K562 (cell line): ENCODE data around the gene AP3S2. TPM values are rescaled to one million over a fixed set of nuclear protein-coding genes. Genes with fewer than 3 reads are reported as not detected.

Experiments used
- ATAC-seq: fragments of 200-7000 bp; cut with Tn5 transposase; 3 replicates; pipeline ENCODE4 v1.9.1; 2020; ENCODE audit warnings: moderate library complexity
- BruUV-seq: library from RNA; stranded (reverse); fragments of 400-500 nt; replicated peaks from 2 replicates; lab custom pipeline; 2021; lab: Mats Ljungman, UMichigan
- CTCF ChIA-PET: fragments of 300-600 bp; formaldehyde crosslinking; extraction: SDS; loops from one replicate; lab custom pipeline; 2021; ENCODE audit warnings: low intra/inter-chr PET ratio; lab: Yijun Ruan, JAX
- POLR2A ChIA-PET: fragments of 300-600, 350-650 bp; sonication (Branson Sonifier 250); formaldehyde crosslinking; extraction: SDS; loops from one replicate; lab custom pipeline; 2021; ENCODE audit warnings: antibody characterized with exemption, inconsistent platforms; lab: Yijun Ruan, JAX
- DNase-seq, 4 experiments: peaks; one replicate each; pipeline versions ENCODE4 v3.0.0 to v3.0.0-alpha.2; 2011 to 2018; ENCODE audit warnings: low spot score in 3 of 4, mixed read lengths in 3 of 4; ENCODE audit errors: extremely low read depth in 1 of 4
- FAIRE-seq: peaks from 2 replicates; lab custom pipeline; 2011; peaks lifted over from hg19 to GRCh38; lab: Jason Lieb, UNC
- H2AFZ ChIP-seq: 2 replicates; pipeline ENCODE4 v1.6.0; 2011; ENCODE audit warnings: low read depth, low read length, control low read depth, inconsistent platforms
- H3K27ac ChIP-seq: fragments of 200-600 bp; 3 replicates; pipeline ENCODE4 v1.8.0; 2011; ENCODE audit warnings: low read depth, mild to moderate bottlenecking, control low read depth, inconsistent platforms, low read length, moderate library complexity, mixed read lengths; ENCODE audit errors: extremely low read depth
- H3K27me3 ChIP-seq, 2 experiments: fragments of 300-600 bp in 1 of 2; 2 replicates in 1 of 2; 3 replicates in 1 of 2; pipeline versions ENCODE4 v1.6.0 to v1.8.0; 2011; ENCODE audit warnings: inconsistent platforms in 2 of 2, low read length in 2 of 2, mild to moderate bottlenecking in 1 of 2, mixed read lengths in 1 of 2, moderate library complexity in 1 of 2; ENCODE audit not compliant: control insufficient read depth in 2 of 2, insufficient read depth in 2 of 2
- H3K36me3 ChIP-seq: fragments of 300-600 bp; 3 replicates; pipeline ENCODE4 v1.8.0; 2011; ENCODE audit warnings: mild to moderate bottlenecking, low read length, inconsistent platforms; ENCODE audit not compliant: control insufficient read depth, insufficient read depth
- H3K4me1 ChIP-seq, 2 experiments: fragments of 200-600 bp in 1 of 2; replicated peaks in 1 of 2; 2 replicates in 1 of 2; 3 replicates in 1 of 2; pipeline versions ENCODE4 v1.5.1 to v1.8.0; 2011; ENCODE audit warnings: inconsistent platforms in 2 of 2, low read length in 2 of 2, mild to moderate bottlenecking in 1 of 2, mixed read lengths in 1 of 2, moderate library complexity in 1 of 2; ENCODE audit not compliant: control insufficient read depth in 2 of 2, insufficient read depth in 2 of 2
- H3K4me2 ChIP-seq: 2 replicates; pipeline ENCODE4 v1.6.1; 2011; ENCODE audit warnings: low read length, control low read depth, inconsistent platforms, mixed read lengths; ENCODE audit not compliant: insufficient read depth
- H3K4me3 ChIP-seq: fragments of 200-600 bp; sonication (generic), shearing (Covaris generic); 2 replicates; pipeline ENCODE4 v1.5.1; 2016; ENCODE audit warnings: control low read depth, inconsistent platforms
- H3K79me2 ChIP-seq: fragments of 200-600 bp; 3 replicates; pipeline ENCODE4 v1.8.0; 2011; ENCODE audit warnings: low read length, inconsistent platforms; ENCODE audit not compliant: control insufficient read depth, insufficient read depth
- H3K9ac ChIP-seq, 2 experiments: 2 replicates each; pipeline versions ENCODE4 v1.6.0 to v1.6.1; 2011; ENCODE audit warnings: low read depth in 2 of 2, low read length in 2 of 2, control low read depth in 1 of 2, inconsistent platforms in 1 of 2, mild to moderate bottlenecking in 1 of 2, mixed read lengths in 1 of 2; ENCODE audit not compliant: insufficient read depth in 1 of 2
- H3K9me1 ChIP-seq: one replicate; pipeline ENCODE4 v1.6.0; 2011; ENCODE audit warnings: inconsistent platforms, mild to moderate bottlenecking, low read length, moderate library complexity; ENCODE audit not compliant: control insufficient read depth, insufficient read depth
- H3K9me3 ChIP-seq: replicated peaks from 2 replicates; pipeline ENCODE4 v1.5.1; 2011; ENCODE audit warnings: low read depth, low read length, inconsistent platforms; ENCODE audit not compliant: control insufficient read depth, insufficient read depth
- H4K20me1 ChIP-seq: replicated peaks from 2 replicates; pipeline ENCODE4 v1.6.1; 2011; ENCODE audit warnings: low read length, inconsistent platforms, mixed read lengths; ENCODE audit not compliant: control insufficient read depth, insufficient read depth
- RBM15 ChIP-seq: fragments of 200-400 bp; formaldehyde crosslinking; IDR thresholded peaks from 2 replicates; pipeline ENCODE4 v1.6.1; 2018; ENCODE audit warnings: mild to moderate bottlenecking, low read length, moderate library complexity; ENCODE audit not compliant: insufficient read depth
- SNRNP70 ChIP-seq: fragments of 200-400 bp; formaldehyde crosslinking; optimal IDR thresholded peaks from 2 replicates; pipeline ENCODE3; 2017; ENCODE audit warnings: low read depth, low read length
- SP1 ChIP-seq: sonication (generic); formaldehyde crosslinking; IDR thresholded peaks from 2 replicates; pipeline ENCODE4 v1.8.1; 2022; ENCODE audit warnings: mild to moderate bottlenecking, missing genetic modification reagents
- STAT5B ChIP-seq: fragments of 250-450 bp; sonication (Bioruptor Pico); IDR thresholded peaks from 2 replicates; pipeline ENCODE4 v1.8.0; 2021; ENCODE audit warnings: mild to moderate bottlenecking, inconsistent platforms
- ZNF121 ChIP-seq: sonication (generic); formaldehyde crosslinking; conservative IDR thresholded peaks from 2 replicates; pipeline ENCODE4 v1.8.0; 2022; ENCODE audit warnings: missing genetic modification reagents
- ZNF239 ChIP-seq: fragments of 250-450 bp; sonication (Bioruptor Pico); IDR thresholded peaks from 2 replicates; pipeline ENCODE4 v1.4.0; 2020; ENCODE audit warnings: mild to moderate bottlenecking
- ZNF41 ChIP-seq: fragments of 250-450 bp; sonication (Bioruptor Pico); conservative IDR thresholded peaks from 2 replicates; pipeline ENCODE4 v1.4.0; 2020; ENCODE audit warnings: mild to moderate bottlenecking
- WGBS: fragments of 100-300 bp; shearing (Covaris generic); methylation state at CpG from one replicate; pipeline ENCODE4 v1.1.6; 2016; ENCODE audit warnings: low coverage, mixed read lengths; ENCODE audit not compliant: insufficient coverage; ENCODE audit errors: missing lambda C conversion rate; 5-methylcytosine and 5-hydroxymethylcytosine counted together
- in situ Hi-C: fragments of 300-500 bp; cut with MboI; formaldehyde crosslinking; loops from 4 replicates; pipeline ENCODE4 v1.15.0; 2018; ENCODE audit warnings: inconsistent platforms, mixed read lengths
- intact Hi-C: fragments of 100-400 bp; cut with micrococcal nuclease; formaldehyde crosslinking; loops from 2 replicates; pipeline ENCODE4 v1.14.2; 2022
- polyA plus RNA-seq, 8 experiments: library from polyadenylated mRNA; depleted of rRNA in 4 of 8; stranded (reverse) in 5 of 8; unstranded in 3 of 8; fragments of >200 nt; fragmentation: Nextera tagmentation in 2 of 8; fragmentation: Illumina TruSeq in 1 of 8; extraction: Ambion mirVana in 2 of 8; extraction: Trizol in 1 of 8; gene quantifications; 2 replicates each; pipeline versions ENCODE4 v1.2.1 to v1.2.3, GENCODE V29; 2011 to 2014; ENCODE audit warnings: inconsistent platforms in 1 of 8, missing spikeins in 1 of 8
- total RNA-seq, 7 experiments: library from RNA; depleted of rRNA in 6 of 7; stranded (reverse); fragments of >200 nt in 6 of 7; fragmentation: Illumina TruSeq in 2 of 7; extraction: Trizol in 2 of 7; gene quantifications; 2 replicates each; pipeline versions ENCODE4 v1.2.1 to v1.2.3, GENCODE V29; 2011 to 2021; ENCODE audit warnings: low replicate concordance in 1 of 7

Gene AP3S2
- total and polyA plus RNA-seq, 9 of the 15 experiments (the other 6 are each of a cell fraction or from before 2014, with no cell fraction given): 16.4 to 54.1 (median 37.4) TPM

GRCh38 chr15:89926158-89926557, 32.4 kb upstream of the AP3S2 start:
- WGBS: 14% methylated on average over 2 of the region's 2 CpGs
- ATAC-seq (no peak), FAIRE-seq (no peak), DNase-seq (no peak)
- no peak overlapping the region for H3K4me3 ChIP-seq
- no peak overlapping the region for H2AFZ ChIP-seq
- no peaks in the 10 kb centered on the region for H4K20me1 ChIP-seq
- no peak overlapping the region for H3K9ac ChIP-seq
- BruUV-seq: no TSS peak
- H3K27me3 ChIP-seq: peaks cover 5 to 21% of the 10 kb centered on the region in 2 experiments; a peak in 3 of 5 replicates
- H3K9me1 ChIP-seq: no peaks in the 10 kb centered on the region
- no peaks in the 10 kb centered on the region; a peak in 1 of 5 replicates for H3K4me1 ChIP-seq
- H3K79me2 ChIP-seq: no peaks in the 10 kb centered on the region
- intact Hi-C loops (loop anchor here (5.0 kb wide), 1 partner anchor 36 kb away; no protein-coding TSS in a partner anchor), in situ Hi-C loops (no loop called here)
- H3K36me3 ChIP-seq: no peaks in the 10 kb centered on the region
- no peak overlapping the region for H3K4me2 ChIP-seq
- ChIA-PET POLR2A (no interaction called here), CTCF (no interaction called here)
- no peak overlapping the region for H3K27ac ChIP-seq
- no peaks in the 10 kb centered on the region for H3K9me3 ChIP-seq
- TF ChIP-seq ZNF239 (CRISPR knock-in tag) (no peak), SNRNP70 (no peak), ZNF121 (peak; percentile 66), ZNF41 (CRISPR knock-in tag) (no peak)

DNA sequence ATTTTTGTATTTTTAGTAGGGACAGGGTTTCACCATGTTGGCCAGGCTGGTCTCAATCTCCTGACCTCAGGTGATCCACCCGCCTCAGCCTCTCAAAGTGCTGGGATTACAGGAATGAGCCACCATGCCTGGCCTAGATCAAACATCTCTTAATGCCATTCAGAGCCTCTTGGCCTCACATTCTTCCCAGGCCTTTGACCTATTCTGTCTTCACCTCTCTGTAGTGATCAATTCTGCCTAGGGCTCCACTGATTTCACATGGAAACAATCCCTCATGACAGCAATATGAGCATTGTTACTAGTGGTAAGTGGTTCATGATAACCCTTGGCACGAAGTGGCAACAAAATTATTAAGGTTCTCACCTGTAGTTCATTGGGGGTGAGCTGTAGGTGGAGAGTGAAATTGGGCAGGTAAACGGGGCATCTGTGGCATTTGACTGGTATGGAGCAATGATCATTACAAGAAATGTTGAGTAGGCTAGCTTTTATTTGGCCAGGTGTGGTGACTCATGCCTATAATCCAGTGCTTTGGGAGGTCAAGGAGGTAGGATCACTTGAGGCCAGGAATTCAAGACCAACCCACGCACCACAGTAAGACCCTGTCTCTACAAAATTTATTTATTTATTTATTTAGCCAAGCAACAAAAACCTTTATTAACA, 23.8 kb upstream of the AP3S2 start:
- peaks cover 2 to 19% of the 10 kb centered on the region in 2 experiments; a peak in 3 of 5 replicates for H3K27me3 ChIP-seq
- FAIRE-seq: no peak
- no peak overlapping the region for H3K27ac ChIP-seq
- H3K79me2 ChIP-seq: no peaks in the 10 kb centered on the region
- CTCF ChIA-PET: no interaction called here
- no peak for DNase-seq
- in situ Hi-C loops (no loop called here), intact Hi-C loops (no loop called here)
- POLR2A ChIA-PET: interaction anchor here (0.6 to 1.2 kb wide), 4 partner anchors 16 to 201 kb away, joined by 3 to 5 read pairs (median 3); no protein-coding TSS in a partner anchor
- H3K36me3 ChIP-seq: no peaks in the 10 kb centered on the region
- H3K4me1 ChIP-seq: peaks cover 0 to 4% of the 10 kb centered on the region in 2 experiments; a peak in 1 of 5 replicates
- H3K9me1 ChIP-seq: no peaks in the 10 kb centered on the region
- no peaks in the 10 kb centered on the region for H4K20me1 ChIP-seq
- no peak overlapping the region for H3K4me3 ChIP-seq
- TF ChIP-seq STAT5B: no peak
- TF ChIP-seq SP1 (CRISPR knock-in tag): no peak
- no peak for TF ChIP-seq RBM15
- H3K9ac ChIP-seq: no peak overlapping the region
- no peaks in the 10 kb centered on the region for H3K9me3 ChIP-seq
- ATAC-seq: no peak
- WGBS: 1% methylated on average over 4 of the region's 4 CpGs
- no peak overlapping the region for H2AFZ ChIP-seq
- BruUV-seq: no TSS peak
- H3K4me2 ChIP-seq: no peak overlapping the region
